GM19468 (cell line): ENCODE results near the gene GRIN3B.
"Not testable (repeated sequence)": the region's sequence is repeated elsewhere in the genome, so short reads cannot be mapped to it uniquely, and the experiment has no call there.

ENCODE experiments used
- ATAC-seq: cut with Tn5 transposase; IDR thresholded peaks from one replicate; pipeline ENCODE4 v1.9.1; 2021; ENCODE audit warnings: mild to moderate bottlenecking, moderate library complexity, moderate number of reproducible peaks; ENCODE audit not compliant: unreplicated experiment; ENCODE audit errors: extremely low read depth

Gene GRIN3B

GRCh38 chr19:1000095-1000494 is at the start of gene GRIN3B:
Gene GRIN3B (plus strand): TSS chr19:1000419. CDS start chr19:1000438, 19 bp downstream.
- no peak for ATAC-seq

GRCh38 chr19:952049-952679 is 48.1 kb upstream of the GRIN3B start:
- ATAC-seq = no peak

- no peak for ATAC-seq
Observed at GRCh38 chr19:952680-953444, 47.4 kb upstream of the GRIN3B start.

- no peak for ATAC-seq
Observed at GRCh38 chr19:953445-954271, 46.6 kb upstream of the GRIN3B start.

GRCh38 chr19:954272-954671 is 45.9 kb upstream of the GRIN3B start:
- ATAC-seq = no peak

GRCh38 chr19:954672-955494 is 45.3 kb upstream of the GRIN3B start:
- no peak for ATAC-seq

- ATAC-seq = no peak
Observed at GRCh38 chr19:955803-956765, 44.1 kb upstream of the GRIN3B start.

GRCh38 chr19:956766-957440 is 43.3 kb upstream of the GRIN3B start:
- no peak for ATAC-seq

- not testable (repeated sequence) for ATAC-seq
Observed at GRCh38 chr19:957578-957977, 42.6 kb upstream of the GRIN3B start.

GRCh38 chr19:958967-959855 is 41.0 kb upstream of the GRIN3B start:
- ATAC-seq = no peak

GRCh38 chr19:960020-960419 is 40.2 kb upstream of the GRIN3B start:
- ATAC-seq = no peak

GRCh38 chr19:960601-960938 is 39.6 kb upstream of the GRIN3B start:
- no peak for ATAC-seq

- ATAC-seq = no peak
Observed at GRCh38 chr19:961866-962620, 38.2 kb upstream of the GRIN3B start.

GRCh38 chr19:962683-963400 is 37.4 kb upstream of the GRIN3B start:
- no peak for ATAC-seq

- ATAC-seq = no peak
Observed at GRCh38 chr19:963486-963951, 36.7 kb upstream of the GRIN3B start.

- no peak for ATAC-seq
Observed at GRCh38 chr19:964116-964520, 36.1 kb upstream of the GRIN3B start.
